B cell (primary cell): Measurements from ENCODE around the gene SATB2. TPM values are rescaled to one million over a fixed set of nuclear protein-coding genes. Genes with fewer than 3 reads are reported as not detected.

Experiments used
- ATAC-seq: fragments of 200-7000 bp; cut with Tn5 transposase; one replicate; pipeline ENCODE4 v1.10.0; 2021; ENCODE audit warnings: low read depth, mild to moderate bottlenecking, moderate number of reproducible peaks, moderate library complexity
- CTCF ChIA-PET: fragments of 350-600 bp; sonication (Branson Sonifier 250); formaldehyde crosslinking; loops from one replicate; lab custom pipeline; 2021; ENCODE audit warnings: antibody characterized with exemption, inconsistent platforms; lab: Charles Lee
- POLR2A ChIA-PET: fragments of 350-600 bp; sonication (Branson Sonifier 250); formaldehyde crosslinking; loops from one replicate; lab custom pipeline; 2021; ENCODE audit warnings: antibody characterized with exemption; lab: Charles Lee
- DNase-seq: peaks from one replicate; pipeline ENCODE4 v3.0.0; 2013
- H2AFZ ChIP-seq: 2 replicates; pipeline ENCODE4 v1.6.1; 2012; ENCODE audit warnings: mild to moderate bottlenecking, low read depth, low read length; ENCODE audit not compliant: insufficient read depth, poor library complexity, severe bottlenecking
- H3K27ac ChIP-seq, 2 donors: 1 replicate in 1 of 2; 2 replicates in 1 of 2; pipeline ENCODE4 v1.5.1; 2012 to 2013; ENCODE audit warnings: low read length in 2 of 2, mild to moderate bottlenecking in 2 of 2, moderate library complexity in 1 of 2
- H3K27me3 ChIP-seq, 4 experiments: fragments of 200-600 bp in 1 of 4; sonication (generic) in 1 of 4; replicated peaks in 1 of 4; 1 replicate in 2 of 4; 2 replicates in 2 of 4; pipeline versions ENCODE4 v1.6.1 to v1.7.0; 2013 to 2016; ENCODE audit warnings: low read length in 3 of 4, mild to moderate bottlenecking in 2 of 4, mixed read lengths in 1 of 4, moderate library complexity in 1 of 4; ENCODE audit not compliant: insufficient read depth in 4 of 4, control insufficient read depth in 3 of 4; ENCODE audit errors: control extremely low read depth in 1 of 4
- H3K36me3 ChIP-seq, 2 experiments: replicated peaks in 1 of 2; 1 replicate in 1 of 2; 2 replicates in 1 of 2; pipeline versions ENCODE4 v1.6.1 to v1.7.1; 2013; ENCODE audit warnings: low read length in 1 of 2; ENCODE audit not compliant: insufficient read depth in 2 of 2, control insufficient read depth in 1 of 2; ENCODE audit errors: control extremely low read depth in 1 of 2, extremely low read depth in 1 of 2
- H3K4me1 ChIP-seq, 2 donors: fragments of 200-600 bp in 1 of 2; sonication (generic) in 1 of 2; 1 replicate in 1 of 2; 2 replicates in 1 of 2; pipeline versions ENCODE4 v1.5.1 to v1.6.1; 2013 to 2017; ENCODE audit warnings: low read length in 2 of 2; ENCODE audit not compliant: control insufficient read depth in 2 of 2, insufficient read depth in 2 of 2
- H3K4me2 ChIP-seq: replicated peaks from 2 replicates; pipeline ENCODE3; 2012; ENCODE audit warnings: mild to moderate bottlenecking, low read depth, low read length; ENCODE audit not compliant: poor library complexity, severe bottlenecking
- H3K4me3 ChIP-seq, 5 experiments: fragments of 200-600 bp in 1 of 5; sonication (generic) in 1 of 5; 1 replicate in 3 of 5; 2 replicates in 2 of 5; pipeline versions ENCODE4 v1.5.1 to v1.7.0; 2011 to 2016; ENCODE audit warnings: low read length in 4 of 5, mild to moderate bottlenecking in 4 of 5, low read depth in 2 of 5, control low read depth in 1 of 5, moderate library complexity in 1 of 5; ENCODE audit not compliant: insufficient read depth in 1 of 5; ENCODE audit errors: control extremely low read depth in 1 of 5, extremely low read depth in 1 of 5
- H3K79me2 ChIP-seq: fragments of 200-600 bp; sonication (generic); one replicate; pipeline ENCODE4 v1.6.0; 2016; ENCODE audit warnings: low read length; ENCODE audit not compliant: control insufficient read depth, insufficient read depth
- H3K9ac ChIP-seq: fragments of 200-600 bp; sonication (generic); 2 replicates; pipeline ENCODE4 v1.6.1; 2017; ENCODE audit warnings: mild to moderate bottlenecking, low read length, moderate library complexity
- H3K9me3 ChIP-seq, 3 donors: one replicate each; pipeline versions ENCODE4 v1.6.1 to v1.7.1; 2013; ENCODE audit warnings: low read length in 2 of 3; ENCODE audit not compliant: control insufficient read depth in 2 of 3, insufficient read depth in 1 of 3; ENCODE audit errors: control extremely low read depth in 1 of 3
- H4K20me1 ChIP-seq: 2 replicates; pipeline ENCODE4 v1.6.0; 2012; ENCODE audit warnings: mild to moderate bottlenecking, low read length; ENCODE audit not compliant: insufficient read depth, control insufficient read depth, poor library complexity, severe bottlenecking
- H3K27ac Mint-ChIP-seq: one replicate; pipeline ENCODE4 v1.8.0; 2021; ENCODE audit warnings: mixed read lengths
- H3K27me3 Mint-ChIP-seq: one replicate; pipeline ENCODE4 v1.8.0; 2021; ENCODE audit warnings: mixed read lengths
- H3K4me1 Mint-ChIP-seq: one replicate; pipeline ENCODE4 v1.8.0; 2021; ENCODE audit warnings: mixed read lengths
- H3K4me3 Mint-ChIP-seq: one replicate; pipeline ENCODE4 v1.8.0; 2021; ENCODE audit warnings: mixed read lengths
- H3K9me3 Mint-ChIP-seq: one replicate; pipeline ENCODE4 v1.8.0; 2022; ENCODE audit warnings: mixed read lengths; ENCODE audit not compliant: insufficient read depth
- CTCF ChIP-seq: fragments of 200-600 bp; IDR thresholded peaks from one replicate; pipeline ENCODE4 v1.8.0; 2022; ENCODE audit warnings: antibody characterized with exemption, mild to moderate bottlenecking
- EZH2 ChIP-seq: IDR thresholded peaks from 2 replicates; pipeline ENCODE4 v1.6.1; 2012; ENCODE audit warnings: borderline replicate concordance, low read depth, mild to moderate bottlenecking, moderate library complexity, low read length; ENCODE audit not compliant: insufficient read depth, poor library complexity, severe bottlenecking
- WGBS: methylation state at CpG from one replicate; pipeline ENCODE4 v1.1.5; 2013; ENCODE audit warnings: missing lambda C conversion rate; ENCODE audit not compliant: insufficient coverage; 5-methylcytosine and 5-hydroxymethylcytosine counted together
- intact Hi-C: fragments of 100-400 bp; cut with micrococcal nuclease; formaldehyde crosslinking; loops from one replicate; pipeline ENCODE4 v1.10.0; 2022
- polyA plus RNA-seq: library from polyadenylated mRNA; depleted of rRNA; stranded (reverse); fragments of >200 nt; gene quantifications from 2 replicates; pipeline ENCODE4 v1.2.3, GENCODE V29; 2012
- total RNA-seq, 2 donors: library from RNA; stranded (reverse); fragments of 120-200 nt in 1 of 2; gene quantifications; 1 replicate in 1 of 2; 2 replicates in 1 of 2; pipeline versions ENCODE4 v1.2.3 to v1.2.4, GENCODE V29; 2013 to 2022

SATB2 gene
- total and polyA plus RNA-seq, 2 donors (not counting 1 experiment from before 2014, with no cell fraction given): 0.13 to 0.49 TPM

- H3K9me3 ChIP-seq: no peaks in the 10 kb centered on the region
- H3K79me2 ChIP-seq: no peaks in the 10 kb centered on the region
- no peak overlapping the region for H3K27ac ChIP-seq
- H3K36me3 ChIP-seq: no peaks in the 10 kb centered on the region
- H2AFZ ChIP-seq: no peak overlapping the region
- H3K4me2 ChIP-seq: no peak overlapping the region
- no peaks in the 10 kb centered on the region for H4K20me1 ChIP-seq
- POLR2A ChIA-PET: no interaction called here
- CTCF ChIA-PET: no interaction called here
- H3K4me1 ChIP-seq: no peaks in the 10 kb centered on the region
- no peak for TF ChIP-seq CTCF
- TF ChIP-seq EZH2: no peak
- Mint-ChIP-seq H3K4me3 (no peak overlapping the region), H3K27ac (no peak overlapping the region), H3K27me3 (peaks cover 24% of the 10 kb centered on the region), H3K9me3 (no peaks in the 10 kb centered on the region), H3K4me1 (no peaks in the 10 kb centered on the region)
- 76% methylated on average over 6 of the region's 10 CpGs for WGBS
- intact Hi-C loops: no loop called here
- DNase-seq (no peak), ATAC-seq (no peak)
- H3K9ac ChIP-seq: no peak overlapping the region
- H3K4me3 ChIP-seq: no peak overlapping the region
- H3K27me3 ChIP-seq: peaks cover 0 to 18% (median under 1%) of the 10 kb centered on the region in 4 experiments
Measured at GRCh38 chr2:199446996-199447576, 10.7 kb downstream of the SATB2 start.

GRCh38 chr2:199444749-199445148 lies 13.0 kb downstream of the SATB2 start:
- ChIA-PET POLR2A (no interaction called here), CTCF (no interaction called here)
- H3K79me2 ChIP-seq: no peaks in the 10 kb centered on the region
- ATAC-seq (no peak), DNase-seq (no peak)
- Mint-ChIP-seq H3K27ac (no peak overlapping the region), H3K27me3 (peaks cover 21% of the 10 kb centered on the region), H3K9me3 (no peaks in the 10 kb centered on the region), H3K4me3 (no peak overlapping the region), H3K4me1 (no peaks in the 10 kb centered on the region)
- no peak overlapping the region for H3K4me3 ChIP-seq
- no peak overlapping the region for H2AFZ ChIP-seq
- WGBS: no CpG with 5 or more reads among the region's 4 CpGs
- no peak overlapping the region for H3K9ac ChIP-seq
- no peaks in the 10 kb centered on the region for H3K4me1 ChIP-seq
- H3K27ac ChIP-seq: no peak overlapping the region
- no peaks in the 10 kb centered on the region for H4K20me1 ChIP-seq
- H3K36me3 ChIP-seq: no peaks in the 10 kb centered on the region
- H3K9me3 ChIP-seq: no peaks in the 10 kb centered on the region
- H3K27me3 ChIP-seq: peaks cover 0 to 14% (median 0%) of the 10 kb centered on the region in 4 experiments
- H3K4me2 ChIP-seq: no peak overlapping the region
- TF ChIP-seq CTCF (no peak), EZH2 (no peak)
- intact Hi-C loops: no loop called here
